COLO668 (cell line): ENCODE data around the gene STAM.
"Not testable (repeated sequence)": the region's sequence is repeated elsewhere in the genome, so short reads cannot be mapped to it uniquely, and the experiment has no call there.

Experiments
- DNase-seq: peaks from one replicate; lab custom pipeline; 2025; ENCODE audit not compliant: unreplicated experiment; lab: John Stamatoyannopoulos, UW

Gene STAM

DNA sequence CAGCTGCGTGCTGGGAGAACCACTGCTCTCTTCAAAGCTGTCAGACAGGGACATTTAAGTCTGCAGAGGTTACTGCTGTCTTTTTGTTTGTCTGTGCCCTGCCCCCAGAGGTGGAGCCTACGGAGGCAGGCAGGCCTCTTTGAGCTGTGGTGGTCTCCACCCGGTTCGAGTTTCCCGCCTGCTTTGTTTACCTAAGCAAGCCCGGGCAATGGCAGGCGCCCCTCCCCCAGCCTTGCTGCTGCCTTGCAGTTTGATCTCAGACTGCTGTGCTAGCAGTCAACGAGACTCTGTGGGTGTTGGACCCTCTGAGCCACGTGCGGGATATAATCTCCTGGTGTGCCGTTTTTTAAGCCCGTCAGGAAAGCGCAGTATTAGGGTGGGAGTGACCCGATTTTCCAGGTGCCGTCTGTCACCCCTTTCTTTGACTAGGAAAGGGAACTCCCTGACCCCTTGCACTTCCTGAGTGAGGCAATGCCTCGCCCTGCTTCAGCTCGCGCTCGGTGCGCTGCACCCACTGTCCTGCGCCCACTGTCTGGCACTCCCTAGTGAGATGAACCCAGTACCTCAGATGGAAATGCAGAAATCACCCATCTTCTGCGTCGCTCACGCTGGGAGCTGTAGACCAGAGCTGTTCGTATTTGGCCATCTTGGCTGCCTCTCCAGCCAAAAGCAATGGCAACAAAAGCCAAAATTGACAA lies 78.5 kb downstream of the STAM start:
- DNase-seq: not testable (repeated sequence)

DNA sequence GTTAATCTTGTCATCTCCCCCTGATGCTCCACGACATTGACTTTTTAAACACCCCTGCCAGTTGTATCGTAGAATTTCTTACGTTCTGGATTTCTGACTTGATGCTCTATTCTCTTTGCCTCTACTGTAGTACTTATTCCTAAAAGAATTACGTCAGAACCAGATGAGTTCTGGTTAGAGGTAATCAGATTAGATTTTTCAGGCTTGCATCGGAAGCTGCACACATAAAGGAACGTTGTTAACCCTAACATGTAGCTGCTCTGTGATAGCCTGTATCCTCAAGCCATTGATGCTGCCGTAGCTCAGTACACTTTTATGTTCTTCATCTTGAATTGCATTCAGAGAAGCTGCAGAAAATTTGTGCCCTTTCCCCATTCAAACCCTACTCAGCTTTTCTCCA lies 81.8 kb downstream of the STAM start:
- no peak for DNase-seq

DNA sequence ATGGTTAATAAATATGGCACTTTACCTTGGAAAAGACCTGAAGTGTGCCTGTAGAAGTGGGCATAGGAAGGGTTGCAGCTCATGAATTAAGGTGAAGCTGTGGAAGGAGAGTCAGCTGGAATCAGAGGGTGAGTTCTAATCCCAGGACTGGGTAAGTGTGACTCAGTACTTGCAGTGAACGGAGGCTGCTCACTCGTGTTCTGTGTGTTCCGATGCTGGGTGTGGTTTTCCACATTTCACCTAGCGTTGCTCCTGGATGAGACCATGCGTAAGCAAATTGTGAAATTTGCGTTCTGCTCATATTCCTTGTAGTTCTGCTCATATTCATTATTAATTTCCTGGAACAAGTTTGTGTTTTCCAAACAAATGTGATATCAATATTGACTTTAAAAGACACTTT lies 85.7 kb downstream of the STAM start:
- DNase-seq: no peak

GRCh38 chr10:17730667-17731066 lies 86.7 kb downstream of the STAM start:
- DNase-seq: no peak

GRCh38 chr10:17731331-17732020 lies 87.5 kb downstream of the STAM start:
- no peak for DNase-seq

DNA sequence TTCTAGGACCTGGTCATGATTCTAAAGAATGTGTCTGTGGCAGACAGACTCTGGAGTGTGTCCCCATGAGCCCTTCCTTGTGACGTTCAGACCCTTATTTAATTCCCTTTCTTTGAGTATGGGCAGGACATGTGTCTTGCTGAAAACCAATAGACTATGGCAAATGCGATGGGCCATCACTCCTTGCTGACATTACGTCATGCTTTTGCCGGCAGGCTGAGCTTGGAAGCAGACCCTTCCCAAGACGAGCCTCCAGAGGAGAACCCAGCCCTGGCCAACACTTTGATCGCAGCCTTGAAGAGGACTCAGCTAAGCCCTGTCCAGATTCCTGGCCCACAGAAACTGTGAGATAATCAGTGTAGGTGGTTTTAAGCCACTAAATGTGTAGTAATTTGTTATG lies 89.7 kb downstream of the STAM start:
- DNase-seq: no peak

GRCh38 chr10:17734432-17735080 lies 90.6 kb downstream of the STAM start:
- DNase-seq: no peak

GRCh38 chr10:17735166-17735941 lies 91.4 kb downstream of the STAM start:
- no peak for DNase-seq

DNA sequence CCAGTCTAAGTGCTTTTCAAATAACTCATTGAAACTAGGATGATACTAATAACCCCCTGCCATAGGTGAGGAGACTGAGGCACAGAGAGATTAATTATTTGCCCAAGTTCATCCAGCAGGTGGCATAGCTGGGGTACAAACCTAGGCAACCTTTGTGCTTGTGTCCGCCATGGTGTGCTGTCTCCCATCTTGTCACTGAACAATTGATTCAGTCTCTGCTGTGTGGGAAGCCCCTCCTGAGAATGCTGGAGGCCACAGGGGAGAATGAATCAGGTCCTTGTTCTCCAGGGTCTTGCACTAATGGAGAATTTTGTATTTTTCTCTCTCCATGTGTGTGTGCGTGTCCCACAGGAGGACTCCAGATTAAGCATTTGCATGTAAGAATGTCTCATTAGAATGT lies 92.3 kb downstream of the STAM start:
- DNase-seq: no peak

GRCh38 chr10:17737027-17737965 lies 93.3 kb downstream of the STAM start:
- DNase-seq: no peak

GRCh38 chr10:17740668-17741067 lies 96.7 kb downstream of the STAM start:
- DNase-seq: no peak

DNA sequence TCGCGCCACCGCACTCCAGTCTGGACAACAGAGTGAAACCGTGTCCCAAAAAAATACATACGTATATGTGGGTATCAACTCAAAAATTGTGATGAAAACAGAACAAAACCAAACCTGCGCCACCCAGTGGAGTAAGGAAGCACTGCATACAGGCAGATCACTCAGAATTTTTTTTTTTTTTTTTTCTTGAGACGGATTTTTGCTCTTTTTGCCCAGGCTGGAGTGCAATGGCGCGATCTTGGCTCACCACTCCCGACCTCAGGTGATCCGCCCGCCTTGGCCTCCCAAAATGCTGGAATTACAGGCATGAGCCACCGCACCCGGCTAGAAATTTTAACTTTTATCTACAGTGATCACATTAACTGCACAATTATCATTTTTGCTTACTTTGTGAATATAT lies 99.0 kb downstream of the STAM start:
- peak; percentile 1 for DNase-seq

DNA sequence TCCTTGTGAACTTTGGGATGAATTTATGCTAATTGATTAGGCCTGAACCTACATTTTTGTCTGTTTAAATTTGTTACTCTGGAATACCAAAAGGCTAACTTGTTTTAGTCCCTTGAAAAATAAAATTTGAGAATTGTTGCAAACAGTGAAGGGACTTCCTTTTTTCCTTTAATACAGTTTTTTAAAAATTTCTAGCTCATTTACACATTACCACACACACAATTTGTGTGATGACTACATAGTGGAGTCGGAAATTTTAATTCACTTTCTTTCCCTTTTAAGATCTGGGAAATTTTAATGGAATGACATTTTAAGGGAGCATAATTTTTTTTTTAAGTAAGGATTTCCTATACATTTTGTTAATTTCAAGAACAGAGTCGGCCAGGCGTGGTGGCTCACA lies 99.5 kb downstream of the STAM start:
- no peak for DNase-seq

DNA sequence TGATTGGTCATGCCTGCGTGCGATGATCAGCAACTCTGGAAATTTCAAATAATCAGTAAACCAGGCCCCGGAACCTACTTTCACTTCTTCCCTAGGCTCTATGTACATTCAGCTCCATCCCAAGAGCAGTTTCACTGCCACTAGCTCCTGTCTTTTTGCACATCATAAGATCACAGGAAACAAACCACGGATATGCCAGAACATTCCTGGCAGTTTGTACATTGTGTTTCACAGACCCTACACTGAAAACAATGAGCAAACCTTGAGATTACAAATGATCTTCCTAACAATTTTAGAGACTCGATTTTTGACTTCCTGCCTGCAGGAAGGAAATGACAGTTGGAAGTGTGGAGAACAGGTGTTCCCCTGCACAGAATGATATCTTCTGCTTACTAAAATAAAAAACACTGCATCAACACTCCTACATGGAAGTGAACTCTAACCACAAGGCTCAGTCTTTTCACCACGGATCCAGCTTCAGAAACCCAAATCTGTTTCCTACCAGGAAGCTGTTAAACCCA lies 100.5 kb downstream of the STAM start:
- DNase-seq: no peak

- no peak for DNase-seq
These were observed 104.1 kb downstream of the STAM start for GRCh38 chr10:17747883-17748550.

GRCh38 chr10:17749890-17750289 lies 105.9 kb downstream of the STAM start:
- DNase-seq: no peak

DNA sequence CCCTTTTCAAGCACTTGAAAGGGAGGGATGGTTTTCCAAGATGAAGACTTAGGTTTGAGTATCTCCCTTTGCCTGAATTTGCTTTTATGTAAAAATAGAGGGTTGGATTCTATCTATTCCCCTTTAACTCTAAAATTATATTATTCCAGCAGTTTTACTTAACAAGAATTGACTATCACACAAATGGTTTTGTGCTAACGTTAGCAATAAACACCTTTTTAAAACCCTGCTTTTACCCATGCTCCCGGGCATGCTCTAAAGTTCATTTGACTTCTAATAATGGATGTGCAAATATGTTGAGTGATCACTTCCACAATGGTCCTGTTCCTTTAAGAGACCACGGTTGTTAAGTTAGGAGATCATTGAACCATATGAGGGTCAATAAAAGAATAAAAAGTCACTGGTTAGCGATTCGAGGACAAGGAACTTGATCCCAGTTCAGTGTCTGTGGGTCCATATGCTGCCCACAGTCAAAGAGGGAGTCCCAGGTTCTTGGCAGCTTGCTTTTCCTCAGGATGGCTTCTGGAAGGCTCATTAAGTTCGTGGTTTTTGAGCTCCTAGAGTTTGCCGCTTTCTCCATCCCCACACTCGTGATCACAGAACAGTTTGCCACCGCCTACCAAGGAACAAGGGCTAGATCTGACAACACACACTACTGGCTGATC lies 108.0 kb downstream of the STAM start, which contains the start of gene TMEM236:
Gene TMEM236 (plus strand): TSS at position 421 of the 665 bp plus-strand sequence. CDS start 95 bp downstream, at position 516.
- no peak for DNase-seq

DNA sequence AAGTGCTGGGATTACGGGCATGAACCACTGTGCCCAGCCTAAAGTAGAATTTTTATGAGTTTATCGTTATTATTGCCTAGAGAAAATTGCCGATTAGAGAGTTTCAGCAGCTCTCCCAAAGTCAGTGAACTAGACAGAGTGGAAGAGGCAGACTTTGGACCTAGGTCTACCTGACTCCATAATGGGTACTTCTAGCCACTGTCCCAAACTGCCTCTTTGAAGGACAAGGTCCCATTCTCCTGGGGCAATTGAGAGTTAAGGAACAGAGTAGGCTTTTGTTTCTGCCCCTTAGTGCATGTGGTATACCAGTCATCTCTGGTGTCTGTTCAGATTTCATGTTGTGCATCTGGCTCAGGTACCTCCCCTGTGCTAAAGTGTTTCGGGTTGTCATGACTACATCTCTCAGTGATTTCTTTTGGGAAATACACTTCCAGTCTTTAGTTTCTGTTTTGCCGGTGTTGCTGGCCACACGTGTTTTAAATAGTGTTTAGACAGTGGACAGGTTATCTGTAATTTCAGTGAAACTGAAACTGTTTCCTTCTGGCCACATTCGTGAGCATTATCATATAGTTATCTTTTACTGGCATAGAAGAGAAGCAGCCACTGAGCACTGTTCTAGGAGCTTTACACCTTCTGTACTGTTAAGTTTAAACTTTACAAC lies 112.7 kb downstream of the STAM start:
- no peak for DNase-seq
